OCI-LY1 (cell line): ENCODE data around the gene GNAS-AS1.

Experiments
- H2AFZ ChIP-seq: fragments of 200-600 bp; sonication (generic), shearing (Covaris generic); 2 replicates; pipeline ENCODE4 v1.6.0; 2014; ENCODE audit warnings: antibody characterized with exemption, mild to moderate bottlenecking, low read length
- H3F3A ChIP-seq: fragments of 200-600 bp; sonication (generic), shearing (Covaris generic); 2 replicates; pipeline ENCODE4 v1.6.0; 2014; ENCODE audit warnings: mild to moderate bottlenecking, antibody characterized with exemption, low read length, moderate library complexity; ENCODE audit not compliant: insufficient read depth
- H3K27ac ChIP-seq: fragments of 200-600 bp; sonication (generic); 2 replicates; pipeline ENCODE4 v1.5.1; 2014; ENCODE audit warnings: low read length, mixed run types, mild to moderate bottlenecking, low read depth; ENCODE audit not compliant: poor library complexity, severe bottlenecking
- H3K27me3 ChIP-seq: fragments of 200-600 bp; sonication (generic); 2 replicates; pipeline ENCODE4 v1.6.0; 2014; ENCODE audit warnings: antibody characterized with exemption, mild to moderate bottlenecking, low read length, moderate library complexity; ENCODE audit not compliant: insufficient read depth
- H3K36me3 ChIP-seq: fragments of 200-600 bp; sonication (generic); 2 replicates; pipeline ENCODE4 v1.6.1; 2014; ENCODE audit warnings: mild to moderate bottlenecking, antibody characterized with exemption, low read length, moderate library complexity, mixed read lengths; ENCODE audit not compliant: insufficient read depth
- H3K4me1 ChIP-seq: fragments of 200-600 bp; sonication (generic); 2 replicates; pipeline ENCODE4 v1.5.1; 2014; ENCODE audit warnings: mild to moderate bottlenecking, low read length, moderate library complexity; ENCODE audit not compliant: insufficient read depth, severe bottlenecking
- H3K4me2 ChIP-seq: fragments of 200-600 bp; sonication (generic), shearing (Covaris generic); 2 replicates; pipeline ENCODE4 v1.6.1; 2014; ENCODE audit warnings: low read length
- H3K4me3 ChIP-seq: fragments of 200-600 bp; sonication (generic); 2 replicates; pipeline ENCODE4 v1.5.1; 2014; ENCODE audit warnings: low read length, low read depth, mild to moderate bottlenecking, mixed read lengths; ENCODE audit not compliant: poor library complexity, severe bottlenecking
- H3K79me2 ChIP-seq: fragments of 200-600 bp; shearing (Covaris generic); 2 replicates; pipeline ENCODE4 v1.6.1; 2016; ENCODE audit warnings: mixed run types, low read length, mixed read lengths; ENCODE audit not compliant: insufficient read depth
- H3K9ac ChIP-seq: fragments of 200-600 bp; sonication (generic), shearing (Covaris generic); 2 replicates; pipeline ENCODE4 v1.6.1; 2014; ENCODE audit warnings: mild to moderate bottlenecking, low read length, mixed read lengths
- H3K9me2 ChIP-seq: fragments of 200-600 bp; sonication (generic), shearing (Covaris generic); 2 replicates; pipeline ENCODE4 v1.6.1; 2014; ENCODE audit warnings: low read depth, mild to moderate bottlenecking, low read length, mixed read lengths
- H3K9me3 ChIP-seq: fragments of 200-600 bp; shearing (Covaris generic); 2 replicates; pipeline ENCODE4 v1.6.1; 2014; ENCODE audit warnings: low read length, mixed read lengths
- H4K20me1 ChIP-seq: fragments of 200-600 bp; sonication (generic), shearing (Covaris generic); 2 replicates; pipeline ENCODE4 v1.6.0; 2016; ENCODE audit warnings: mild to moderate bottlenecking, low read length; ENCODE audit not compliant: insufficient read depth
- CTCF ChIP-seq: fragments of 200-600 bp; sonication (generic), shearing (Covaris generic); IDR thresholded peaks from 2 replicates; pipeline ENCODE4 v1.5.1; 2017; ENCODE audit warnings: mild to moderate bottlenecking, antibody characterized with exemption, low read length, moderate library complexity, mixed read lengths
- EZH2 ChIP-seq: fragments of 200-600 bp; sonication (generic), shearing (Covaris generic); IDR thresholded peaks from 2 replicates; pipeline ENCODE4 v1.8.0; 2017; ENCODE audit warnings: borderline replicate concordance, mixed run types, mild to moderate bottlenecking, antibody characterized with exemption, low read length, moderate library complexity, mixed read lengths

The GNAS-AS1 gene

DNA sequence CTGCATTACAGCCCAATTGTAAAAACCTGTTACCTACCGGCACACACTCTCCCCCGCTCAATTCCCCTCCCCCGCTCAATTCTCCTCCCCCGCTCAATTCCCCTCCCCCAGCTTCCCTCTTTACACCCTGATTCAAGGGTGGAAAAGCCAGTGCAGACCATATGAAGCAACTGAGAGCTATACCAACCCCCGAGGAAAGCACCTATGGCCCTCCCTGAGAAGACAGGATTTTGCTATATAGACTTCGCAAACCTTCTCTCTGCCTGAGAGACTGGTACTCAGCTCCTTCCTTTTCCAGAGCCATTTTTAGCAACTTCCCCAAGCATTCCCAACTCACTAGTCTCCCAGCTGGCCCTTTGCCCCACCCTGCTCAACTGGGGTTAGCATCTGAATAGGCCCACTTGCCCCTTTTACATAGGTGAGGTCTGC, 7.6 kb downstream of the GNAS-AS1 start:
- Histone ChIP-seq H3K36me3 (peaks cover 11% of the 10 kb centered on the region; the same call in 1 of the 2 replicates), H3K9me2 (no peaks in the 10 kb centered on the region), H3K9me3 (no peaks in the 10 kb centered on the region), H3K27ac (no peak overlapping the region), H2AFZ (no peak overlapping the region), H4K20me1 (no peaks in the 10 kb centered on the region), H3K4me3 (no peak overlapping the region), H3K4me1 (no peaks in the 10 kb centered on the region), H3K4me2 (no peak overlapping the region), H3F3A (no peaks in the 10 kb centered on the region), H3K79me2 (no peaks in the 10 kb centered on the region), H3K9ac (no peak overlapping the region), H3K27me3 (no peaks in the 10 kb centered on the region)
- no peak for TF ChIP-seq EZH2
- TF ChIP-seq CTCF = no peak

DNA sequence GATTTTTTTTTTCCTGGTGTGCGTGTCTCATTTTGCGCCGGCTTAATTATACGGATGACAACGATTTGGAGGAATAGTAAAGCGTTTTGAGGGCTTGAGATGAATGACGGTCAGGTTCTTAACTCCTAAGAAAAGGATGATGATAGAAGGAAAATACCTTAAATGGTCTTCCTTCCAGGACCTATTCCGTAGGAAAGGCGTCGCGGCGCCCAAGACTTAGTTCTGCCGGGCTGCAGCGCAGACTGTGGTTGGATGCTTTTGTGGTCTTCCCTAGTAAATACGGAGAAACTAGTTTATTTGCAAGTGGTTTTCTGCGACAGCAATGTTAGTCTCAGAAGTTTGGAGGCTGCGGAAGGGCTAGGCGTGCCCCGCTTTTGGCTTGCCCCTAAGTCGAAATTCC, 8.4 kb downstream of the GNAS-AS1 start:
- H3K27me3 ChIP-seq = no peaks in the 10 kb centered on the region
- no peak overlapping the region for H3K27ac ChIP-seq
- no peak overlapping the region for H2AFZ ChIP-seq
- H3K79me2 ChIP-seq = no peaks in the 10 kb centered on the region
- no peaks in the 10 kb centered on the region for H3F3A ChIP-seq
- no peaks in the 10 kb centered on the region for H3K9me2 ChIP-seq
- no peak overlapping the region for H3K9ac ChIP-seq
- no peak overlapping the region for H3K4me2 ChIP-seq
- no peaks in the 10 kb centered on the region for H4K20me1 ChIP-seq
- H3K4me3 ChIP-seq = no peak overlapping the region
- no peaks in the 10 kb centered on the region for H3K4me1 ChIP-seq
- no peaks in the 10 kb centered on the region for H3K9me3 ChIP-seq
- H3K36me3 ChIP-seq = peaks cover 11% of the 10 kb centered on the region; the same call in 1 of the 2 replicates
- TF ChIP-seq EZH2 (no peak), CTCF (no peak)

DNA sequence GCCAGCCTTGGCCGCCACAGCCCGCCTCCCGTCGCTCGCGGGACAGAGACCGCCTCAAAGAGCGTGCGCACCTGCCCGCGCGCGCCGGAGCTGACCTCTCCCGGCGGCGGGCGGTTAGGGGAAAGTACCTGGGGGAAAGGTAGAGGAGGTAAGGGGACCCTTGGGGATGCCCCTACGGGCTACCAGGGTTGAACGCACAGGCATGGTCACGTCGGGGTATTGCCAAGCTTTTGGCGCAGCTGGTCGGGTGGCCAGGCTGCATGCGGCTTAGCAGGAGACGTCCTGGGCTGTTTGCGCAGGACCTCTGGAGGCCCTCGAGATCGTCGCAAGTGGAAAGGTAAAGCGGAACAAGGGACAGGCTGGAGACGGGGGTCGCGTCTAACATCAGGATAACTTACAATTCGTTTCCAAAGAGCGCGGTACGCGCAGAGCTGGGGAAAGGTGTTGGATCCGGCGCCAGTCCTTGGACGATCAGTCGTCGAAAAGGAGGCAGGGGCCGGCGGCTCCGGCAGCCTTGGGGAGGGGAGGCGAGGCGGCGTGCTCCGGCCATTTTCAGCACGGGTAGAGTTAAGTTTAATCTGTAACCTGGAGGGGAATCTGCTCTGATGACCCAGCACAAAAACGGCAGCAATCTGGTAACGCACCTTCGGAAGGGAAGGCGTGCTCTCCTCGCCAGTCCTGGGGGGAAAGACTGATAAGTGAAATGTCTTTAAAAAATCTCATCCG, 9.0 kb downstream of the GNAS-AS1 start:
- TF ChIP-seq EZH2 (no peak), CTCF (no peak)
- H3F3A ChIP-seq = no peaks in the 10 kb centered on the region
- no peaks in the 10 kb centered on the region for H3K79me2 ChIP-seq
- no peaks in the 10 kb centered on the region for H4K20me1 ChIP-seq
- H3K27ac ChIP-seq = no peak overlapping the region
- peaks cover 11% of the 10 kb centered on the region for H3K36me3 ChIP-seq
- no peak overlapping the region for H3K4me3 ChIP-seq
- no peaks in the 10 kb centered on the region for H3K9me3 ChIP-seq
- no peaks in the 10 kb centered on the region for H3K4me1 ChIP-seq
- no peaks in the 10 kb centered on the region for H3K27me3 ChIP-seq
- H3K4me2 ChIP-seq = no peak overlapping the region
- no peak overlapping the region for H2AFZ ChIP-seq
- no peak overlapping the region for H3K9ac ChIP-seq
- no peaks in the 10 kb centered on the region for H3K9me2 ChIP-seq
